T-helper 1 cell treated with Interleukin-12 subunit alpha and Interleukin-12 subunit beta and Interleukin-4 antibody, amounts not matched to agents 30 μg/mL and 1 μg/mL, for 36 hours (primary cell): Measurements from ENCODE around the gene ETV3L.
"Not testable (repeated sequence)": the region's sequence is repeated elsewhere in the genome, so short reads cannot be mapped to it uniquely, and the experiment has no call there.

Source experiments
- H3K27ac Mint-ChIP-seq: one replicate; pipeline ENCODE4 v1.8.0; 2021; ENCODE audit warnings: mild to moderate bottlenecking, mixed read lengths
- H3K27me3 Mint-ChIP-seq: one replicate; pipeline ENCODE4 v1.8.0; 2021; ENCODE audit warnings: low read depth, mixed read lengths
- H3K36me3 Mint-ChIP-seq: one replicate; pipeline ENCODE4 v1.8.0; 2021; ENCODE audit warnings: low read depth, mixed read lengths
- H3K4me1 Mint-ChIP-seq: one replicate; pipeline ENCODE4 v1.8.0; 2021; ENCODE audit warnings: low read depth, mixed read lengths
- H3K4me3 Mint-ChIP-seq: one replicate; pipeline ENCODE4 v1.8.0; 2021; ENCODE audit warnings: mild to moderate bottlenecking, moderate library complexity, mixed read lengths
- H3K9me3 Mint-ChIP-seq: one replicate; pipeline ENCODE4 v1.8.0; 2021; ENCODE audit warnings: mixed read lengths

ETV3L gene

GRCh38 chr1:157104598-157105293, 5.1 kb upstream of the ETV3L start:
- Mint-ChIP-seq H3K9me3 (no peaks in the 10 kb centered on the region), H3K4me1 (peaks cover 14% of the 10 kb centered on the region), H3K36me3 (peaks cover 1% of the 10 kb centered on the region), H3K27me3 (peaks cover 43% of the 10 kb centered on the region), H3K27ac (no peak overlapping the region), H3K4me3 (no peak overlapping the region)

GRCh38 chr1:157103268-157103667, 3.7 kb upstream of the ETV3L start:
- H3K4me3 Mint-ChIP-seq: no peak overlapping the region
- H3K9me3 Mint-ChIP-seq: no peaks in the 10 kb centered on the region
- H3K4me1 Mint-ChIP-seq: peaks cover 18% of the 10 kb centered on the region
- peaks cover 1% of the 10 kb centered on the region for H3K36me3 Mint-ChIP-seq
- no peak overlapping the region for H3K27ac Mint-ChIP-seq
- peaks cover 34% of the 10 kb centered on the region for H3K27me3 Mint-ChIP-seq

GRCh38 chr1:157101149-157101548, 1.5 kb upstream of the ETV3L start:
- Mint-ChIP-seq H3K4me3 (no peak overlapping the region), H3K27me3 (peaks cover 30% of the 10 kb centered on the region), H3K9me3 (no peaks in the 10 kb centered on the region), H3K27ac (no peak overlapping the region), H3K4me1 (peaks cover 8% of the 10 kb centered on the region), H3K36me3 (peaks cover 1% of the 10 kb centered on the region)

- H3K27me3 Mint-ChIP-seq: peaks cover 14% of the 10 kb centered on the region
- H3K4me3 Mint-ChIP-seq, H3K4me1 Mint-ChIP-seq, H3K36me3 Mint-ChIP-seq, H3K27ac Mint-ChIP-seq, H3K9me3 Mint-ChIP-seq: not testable (repeated sequence)
Measured at GRCh38 chr1:157098987-157099632, 498 bp downstream of the ETV3L start.

GRCh38 chr1:157098519-157098918, 1.1 kb downstream of the ETV3L start:
- H3K36me3 Mint-ChIP-seq: no peaks in the 10 kb centered on the region
- peaks cover 4% of the 10 kb centered on the region for H3K4me1 Mint-ChIP-seq
- no peaks in the 10 kb centered on the region for H3K9me3 Mint-ChIP-seq
- no peak overlapping the region for H3K4me3 Mint-ChIP-seq
- H3K27ac Mint-ChIP-seq: no peak overlapping the region
- peaks cover 8% of the 10 kb centered on the region for H3K27me3 Mint-ChIP-seq

- no peaks in the 10 kb centered on the region for H3K36me3 Mint-ChIP-seq
- H3K9me3 Mint-ChIP-seq: no peaks in the 10 kb centered on the region
- no peak overlapping the region for H3K4me3 Mint-ChIP-seq
- peaks cover 4% of the 10 kb centered on the region for H3K27me3 Mint-ChIP-seq
- H3K4me1 Mint-ChIP-seq: peaks cover 4% of the 10 kb centered on the region
- no peak overlapping the region for H3K27ac Mint-ChIP-seq
Measured at GRCh38 chr1:157097692-157098091, 1.9 kb downstream of the ETV3L start.

GRCh38 chr1:157096881-157097280, 2.7 kb downstream of the ETV3L start:
- H3K36me3 Mint-ChIP-seq: no peaks in the 10 kb centered on the region
- no peaks in the 10 kb centered on the region for H3K27me3 Mint-ChIP-seq
- H3K9me3 Mint-ChIP-seq: no peaks in the 10 kb centered on the region
- peaks cover 4% of the 10 kb centered on the region for H3K4me1 Mint-ChIP-seq
- no peak overlapping the region for H3K4me3 Mint-ChIP-seq
- H3K27ac Mint-ChIP-seq: no peak overlapping the region

- Mint-ChIP-seq H3K4me1 (peaks cover 4% of the 10 kb centered on the region), H3K4me3 (no peak overlapping the region), H3K9me3 (no peaks in the 10 kb centered on the region), H3K27me3 (no peaks in the 10 kb centered on the region), H3K27ac (no peak overlapping the region), H3K36me3 (no peaks in the 10 kb centered on the region)
Measured at GRCh38 chr1:157095551-157095950, 4.1 kb downstream of the ETV3L start.

GRCh38 chr1:157095091-157095490, 4.5 kb downstream of the ETV3L start:
- no peak overlapping the region for H3K4me3 Mint-ChIP-seq
- H3K4me1 Mint-ChIP-seq: peaks cover 4% of the 10 kb centered on the region
- H3K27ac Mint-ChIP-seq: no peak overlapping the region
- peaks cover 1% of the 10 kb centered on the region for H3K27me3 Mint-ChIP-seq
- H3K9me3 Mint-ChIP-seq: no peaks in the 10 kb centered on the region
- H3K36me3 Mint-ChIP-seq: no peaks in the 10 kb centered on the region

GRCh38 chr1:157092831-157093230, 6.8 kb downstream of the ETV3L start:
- H3K9me3 Mint-ChIP-seq: no peaks in the 10 kb centered on the region
- H3K4me1 Mint-ChIP-seq: no peaks in the 10 kb centered on the region
- no peak overlapping the region for H3K27ac Mint-ChIP-seq
- no peak overlapping the region for H3K4me3 Mint-ChIP-seq
- H3K27me3 Mint-ChIP-seq: peaks cover 4% of the 10 kb centered on the region
- H3K36me3 Mint-ChIP-seq: no peaks in the 10 kb centered on the region

- Mint-ChIP-seq H3K4me1 (no peaks in the 10 kb centered on the region), H3K9me3 (no peaks in the 10 kb centered on the region), H3K27me3 (peaks cover 4% of the 10 kb centered on the region), H3K36me3 (no peaks in the 10 kb centered on the region), H3K4me3 (no peak overlapping the region), H3K27ac (no peak overlapping the region)
Measured at GRCh38 chr1:157091668-157092273, 7.8 kb downstream of the ETV3L start.

- H3K4me3 Mint-ChIP-seq: no peak overlapping the region
Measured at GRCh38 chr1:157091186-157091585, 8.4 kb downstream of the ETV3L start.

GRCh38 chr1:157090771-157091170, 8.8 kb downstream of the ETV3L start:
- no peak overlapping the region for H3K27ac Mint-ChIP-seq
- H3K27me3 Mint-ChIP-seq: peaks cover 4% of the 10 kb centered on the region
- no peak overlapping the region for H3K4me3 Mint-ChIP-seq
- no peaks in the 10 kb centered on the region for H3K4me1 Mint-ChIP-seq
- no peaks in the 10 kb centered on the region for H3K36me3 Mint-ChIP-seq
- no peaks in the 10 kb centered on the region for H3K9me3 Mint-ChIP-seq

More at GRCh38 chr1:157091186-157091585, 8.4 kb downstream of the ETV3L start:
- no peaks in the 10 kb centered on the region for H3K36me3 Mint-ChIP-seq
- H3K27me3 Mint-ChIP-seq: peaks cover 4% of the 10 kb centered on the region
- no peak overlapping the region for H3K27ac Mint-ChIP-seq
- no peaks in the 10 kb centered on the region for H3K9me3 Mint-ChIP-seq
- H3K4me1 Mint-ChIP-seq: no peaks in the 10 kb centered on the region

GRCh38 chr1:157090196-157090647, 9.4 kb downstream of the ETV3L start:
- Mint-ChIP-seq H3K36me3 (no peaks in the 10 kb centered on the region), H3K4me3 (no peak overlapping the region), H3K27me3 (peaks cover 4% of the 10 kb centered on the region), H3K9me3 (no peaks in the 10 kb centered on the region), H3K27ac (no peak overlapping the region), H3K4me1 (no peaks in the 10 kb centered on the region)

GRCh38 chr1:157089789-157090188, 9.8 kb downstream of the ETV3L start:
- no peaks in the 10 kb centered on the region for H3K36me3 Mint-ChIP-seq
- H3K4me1 Mint-ChIP-seq: no peaks in the 10 kb centered on the region
- H3K9me3 Mint-ChIP-seq: no peaks in the 10 kb centered on the region
- peaks cover 4% of the 10 kb centered on the region for H3K27me3 Mint-ChIP-seq
- no peak overlapping the region for H3K4me3 Mint-ChIP-seq
- no peak overlapping the region for H3K27ac Mint-ChIP-seq
